Body of pancreas (tissue), 4 donors: ENCODE measurements around the gene SH3TC1. TPM values are rescaled to one million over a fixed set of nuclear protein-coding genes. Genes with fewer than 3 reads are reported as not detected.

ENCODE experiments used
- ATAC-seq: fragments of 150-250 bp; one replicate; pipeline ENCODE4 v1.9.1; 2016
- DNase-seq, 4 donors: peaks; one replicate each; pipeline ENCODE4 v3.0.0-alpha.2; 2019
- H3K27ac ChIP-seq, 4 donors: fragments of 200-600 bp; sonication (generic); 1 replicate in 3 of 4; 2 replicates in 1 of 4; pipeline versions ENCODE4 v1.5.1 to v1.6.1; 2016 to 2019; ENCODE audit warnings: mild to moderate bottlenecking in 1 of 4, mixed read lengths in 1 of 4, moderate library complexity in 1 of 4
- H3K27me3 ChIP-seq, 2 donors: fragments of 200-600 bp; sonication (generic); one replicate each; pipeline ENCODE4 v1.6.0; 2016; ENCODE audit warnings: mild to moderate bottlenecking in 1 of 2
- H3K36me3 ChIP-seq, 2 donors: fragments of 200-600 bp; sonication (generic); replicated peaks in 1 of 2; 2 replicates each; pipeline ENCODE4 v1.5.1; 2016; ENCODE audit warnings: low read depth in 2 of 2; ENCODE audit not compliant: insufficient read depth in 1 of 2
- H3K4me1 ChIP-seq: fragments of 200-600 bp; sonication (generic); one replicate; pipeline ENCODE4 v1.6.0; 2016
- H3K4me3 ChIP-seq, 2 donors: fragments of 200-600 bp; sonication (generic); 1 replicate in 1 of 2; 2 replicates in 1 of 2; pipeline ENCODE4 v1.5.1; 2016 to 2019
- H3K9me3 ChIP-seq, 3 donors: fragments of 200-600 bp; sonication (generic); 1 replicate in 2 of 3; 2 replicates in 1 of 3; pipeline ENCODE4 v1.5.1; 2016
- CTCF ChIP-seq, 7 experiments: fragments of 450-650 bp in 4 of 7; fragments of 200-600 bp in 3 of 7; sonication (generic) in 3 of 7; IDR thresholded peaks; one replicate each; pipeline ENCODE4 v1.5.1; 2016 to 2019; ENCODE audit warnings: antibody characterized with exemption in 7 of 7
- POLR2A ChIP-seq, 3 donors: fragments of 450-650 bp; IDR thresholded peaks; one replicate each; pipeline ENCODE4 v1.6.1; 2016; ENCODE audit warnings: antibody characterized with exemption in 3 of 3, mild to moderate bottlenecking in 2 of 3
- WGBS, 2 donors: methylation state at CpG; one replicate each; pipeline ENCODE4 v1.1.5; 2017; 5-methylcytosine and 5-hydroxymethylcytosine counted together
- intact Hi-C: fragments of 100-400 bp; cut with DNase I; formaldehyde crosslinking; loops from one replicate; pipeline ENCODE4 v1.15.1; 2023
- total RNA-seq, 2 donors: library from RNA; depleted of rRNA; stranded (reverse); fragments of >200 nt; gene quantifications; one replicate each; pipeline ENCODE4 v1.1.0, GENCODE V29; 2016

SH3TC1 gene
- total RNA-seq, 2 donors from 2014 or later = 31.1 to 103 TPM

GRCh38 chr4:8251110-8251883 is 52.2 kb downstream of the SH3TC1 start:
- H3K27ac ChIP-seq = no peak overlapping the region
- no peak overlapping the region for H3K4me3 ChIP-seq
- no peaks in the 10 kb centered on the region for H3K4me1 ChIP-seq
- DNase-seq = no peak
- H3K27me3 ChIP-seq = no peaks in the 10 kb centered on the region
- no peaks in the 10 kb centered on the region for H3K36me3 ChIP-seq
- intact Hi-C loops = no loop called here
- no peaks in the 10 kb centered on the region for H3K9me3 ChIP-seq
- no peak for TF ChIP-seq CTCF (IDR thresholded peaks at IDR 0.05)
- no peak for TF ChIP-seq POLR2A (IDR thresholded peaks at IDR 0.05)
- WGBS, 2 donors = 73 to 75% methylated on average over 23 to 24 of the region's 24 CpGs
- no peak for ATAC-seq

GRCh38 chr4:8252301-8253173 is 53.4 kb downstream of the SH3TC1 start:
- TF ChIP-seq CTCF (IDR thresholded peaks at IDR 0.05) = no peak
- TF ChIP-seq POLR2A (IDR thresholded peaks at IDR 0.05) = no peak
- intact Hi-C loops = no loop called here
- Histone ChIP-seq H3K4me1 (no peaks in the 10 kb centered on the region), H3K27ac (no peak overlapping the region), H3K27me3 (no peaks in the 10 kb centered on the region), H3K36me3 (no peaks in the 10 kb centered on the region), H3K4me3 (no peak overlapping the region), H3K9me3 (no peaks in the 10 kb centered on the region)
- DNase-seq (no peak), ATAC-seq (no peak)
- WGBS, 2 donors = 72 to 75% methylated on average over 23 of the region's 23 CpGs

GRCh38 chr4:8254076-8254475 is 55.0 kb downstream of the SH3TC1 start:
- intact Hi-C loops = no loop called here
- Histone ChIP-seq H3K4me3 (no peak overlapping the region), H3K36me3 (no peaks in the 10 kb centered on the region), H3K4me1 (no peaks in the 10 kb centered on the region), H3K27ac (no peak overlapping the region), H3K9me3 (no peaks in the 10 kb centered on the region), H3K27me3 (no peaks in the 10 kb centered on the region)
- 75 to 79% methylated on average over 6 of the region's 6 CpGs for WGBS, 2 donors
- TF ChIP-seq CTCF (IDR thresholded peaks at IDR 0.05) (no peak), POLR2A (IDR thresholded peaks at IDR 0.05) (no peak)
- ATAC-seq (no peak), DNase-seq (no peak)

- WGBS, 2 donors = 67% methylated on average over 14 of the region's 14 CpGs
- TF ChIP-seq CTCF (IDR thresholded peaks at IDR 0.05) (no peak), POLR2A (IDR thresholded peaks at IDR 0.05) (no peak)
- Histone ChIP-seq H3K27me3 (no peaks in the 10 kb centered on the region), H3K4me3 (no peak overlapping the region), H3K9me3 (no peaks in the 10 kb centered on the region), H3K27ac (no peak overlapping the region), H3K4me1 (no peaks in the 10 kb centered on the region), H3K36me3 (no peaks in the 10 kb centered on the region)
- intact Hi-C loops = no loop called here
- no peak for DNase-seq
- ATAC-seq = no peak
Measured at GRCh38 chr4:8255698-8256441, 56.8 kb downstream of the SH3TC1 start.
